Measurements from ENCODE around the gene INTS1. TPM values are rescaled to one million over a fixed set of nuclear protein-coding genes. Genes with fewer than 3 reads are reported as not detected.

Gene INTS1
- total RNA-seq, 1 donor from 2014 or later: 109 TPM

DNA sequence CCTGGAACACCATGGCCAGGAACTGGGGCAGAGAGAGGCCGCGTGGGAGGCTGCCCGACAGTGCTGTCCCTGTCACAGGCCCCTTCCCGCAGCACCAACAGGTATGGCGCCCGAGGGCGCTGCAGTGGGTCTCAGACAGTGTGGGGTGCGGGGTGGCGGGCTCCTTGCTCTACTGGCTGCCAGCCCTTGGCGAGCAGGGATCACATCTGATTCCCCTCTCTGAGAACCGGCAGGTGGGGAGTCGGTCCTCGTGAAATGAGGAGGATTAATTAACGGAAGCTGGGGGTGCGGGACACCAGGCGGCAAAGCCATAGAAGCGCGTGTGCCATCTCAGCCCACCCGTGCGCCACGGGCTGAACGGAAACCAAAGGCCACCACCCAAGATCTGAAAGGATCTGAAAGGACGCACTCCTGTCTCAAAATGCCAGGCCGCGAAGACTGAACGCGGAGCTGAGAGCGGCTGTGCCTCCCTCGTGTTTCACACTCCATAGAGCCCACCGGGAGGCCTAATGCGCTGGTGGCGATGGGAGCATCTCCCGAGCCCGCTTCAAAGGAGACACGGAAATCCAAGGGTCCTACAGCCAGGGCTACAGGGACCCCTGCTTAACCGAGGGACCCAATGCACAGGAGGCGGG is 6.8 kb downstream of the INTS1 start:
- H3K4me1 Mint-ChIP-seq (ENCODE audit: unreplicated experiment): peaks cover 4% of the 10 kb centered on the region
- peak overlapping the region; percentile 67 for H3K4me3 Mint-ChIP-seq (ENCODE audit: unreplicated experiment)
- no peak for DNase-seq (ENCODE audit: low spot score)
- no peak overlapping the region for H3K27ac Mint-ChIP-seq (ENCODE audit: unreplicated experiment)
- TF ChIP-seq, protein P1, sequence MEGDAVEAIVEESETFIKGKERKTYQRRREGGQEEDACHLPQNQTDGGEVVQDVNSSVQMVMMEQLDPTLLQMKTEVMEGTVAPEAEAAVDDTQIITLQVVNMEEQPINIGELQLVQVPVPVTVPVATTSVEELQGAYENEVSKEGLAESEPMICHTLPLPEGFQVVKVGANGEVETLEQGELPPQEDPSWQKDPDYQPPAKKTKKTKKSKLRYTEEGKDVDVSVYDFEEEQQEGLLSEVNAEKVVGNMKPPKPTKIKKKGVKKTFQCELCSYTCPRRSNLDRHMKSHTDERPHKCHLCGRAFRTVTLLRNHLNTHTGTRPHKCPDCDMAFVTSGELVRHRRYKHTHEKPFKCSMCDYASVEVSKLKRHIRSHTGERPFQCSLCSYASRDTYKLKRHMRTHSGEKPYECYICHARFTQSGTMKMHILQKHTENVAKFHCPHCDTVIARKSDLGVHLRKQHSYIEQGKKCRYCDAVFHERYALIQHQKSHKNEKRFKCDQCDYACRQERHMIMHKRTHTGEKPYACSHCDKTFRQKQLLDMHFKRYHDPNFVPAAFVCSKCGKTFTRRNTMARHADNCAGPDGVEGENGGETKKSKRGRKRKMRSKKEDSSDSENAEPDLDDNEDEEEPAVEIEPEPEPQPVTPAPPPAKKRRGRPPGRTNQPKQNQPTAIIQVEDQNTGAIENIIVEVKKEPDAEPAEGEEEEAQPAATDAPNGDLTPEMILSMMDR (IDR thresholded peaks at IDR 0.05; ENCODE audit: unreplicated experiment): no peak
- H3K36me3 Mint-ChIP-seq (ENCODE audit: low read depth, unreplicated experiment): peaks cover 17% of the 10 kb centered on the region
- no peaks in the 10 kb centered on the region for H3K9me3 Mint-ChIP-seq (ENCODE audit: unreplicated experiment)
- peaks cover 8% of the 10 kb centered on the region for H3K27me3 Mint-ChIP-seq (ENCODE audit: unreplicated experiment)

DNA sequence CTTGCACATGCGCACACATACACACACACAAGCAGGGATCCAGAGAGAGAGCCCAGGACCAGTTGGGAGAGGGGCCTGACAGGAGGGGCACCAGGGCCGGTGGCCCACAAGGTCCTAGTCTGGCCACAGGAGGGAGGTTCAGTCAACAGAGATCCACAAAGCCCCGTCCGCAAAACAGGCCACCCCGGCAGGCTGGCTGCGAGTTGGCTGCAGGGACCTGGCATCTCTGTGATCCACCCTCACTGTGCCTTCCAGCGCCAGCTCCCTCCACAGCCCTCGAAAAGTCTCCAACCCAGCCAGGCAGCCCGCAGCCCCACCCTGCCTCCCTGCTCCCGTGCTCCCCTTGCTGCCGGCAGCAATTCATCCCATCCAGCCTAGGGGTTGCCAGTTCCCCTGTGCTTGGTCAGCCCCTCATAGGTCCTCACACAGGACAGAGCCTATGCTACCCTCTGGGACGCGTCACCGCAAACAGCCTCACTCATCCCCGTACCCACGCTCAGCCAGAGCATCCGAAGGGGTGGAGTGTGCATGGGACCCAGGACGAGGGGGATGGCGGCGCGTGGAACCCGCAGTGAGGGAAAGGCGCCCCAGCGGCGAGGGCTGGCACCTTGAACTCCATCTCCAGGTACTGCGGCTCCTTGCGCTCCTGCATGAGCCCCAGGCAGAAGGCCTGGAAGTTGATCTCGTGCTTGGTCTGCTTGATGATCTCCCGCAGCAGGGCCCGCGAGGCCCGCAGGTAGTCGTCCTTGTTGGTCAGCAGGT is 7.5 kb downstream of the INTS1 start:
- Mint-ChIP-seq H3K9me3 (ENCODE audit: unreplicated experiment) (no peaks in the 10 kb centered on the region), H3K27me3 (ENCODE audit: unreplicated experiment) (peaks cover 8% of the 10 kb centered on the region), H3K27ac (ENCODE audit: unreplicated experiment) (no peak overlapping the region), H3K36me3 (ENCODE audit: low read depth, unreplicated experiment) (peaks cover 18% of the 10 kb centered on the region), H3K4me1 (ENCODE audit: unreplicated experiment) (no peaks in the 10 kb centered on the region), H3K4me3 (ENCODE audit: unreplicated experiment) (peak overlapping the region; percentile 67)
- TF ChIP-seq, protein P1 (IDR thresholded peaks at IDR 0.05; ENCODE audit: unreplicated experiment): no peak
- DNase-seq (ENCODE audit: low spot score): no peak

DNA sequence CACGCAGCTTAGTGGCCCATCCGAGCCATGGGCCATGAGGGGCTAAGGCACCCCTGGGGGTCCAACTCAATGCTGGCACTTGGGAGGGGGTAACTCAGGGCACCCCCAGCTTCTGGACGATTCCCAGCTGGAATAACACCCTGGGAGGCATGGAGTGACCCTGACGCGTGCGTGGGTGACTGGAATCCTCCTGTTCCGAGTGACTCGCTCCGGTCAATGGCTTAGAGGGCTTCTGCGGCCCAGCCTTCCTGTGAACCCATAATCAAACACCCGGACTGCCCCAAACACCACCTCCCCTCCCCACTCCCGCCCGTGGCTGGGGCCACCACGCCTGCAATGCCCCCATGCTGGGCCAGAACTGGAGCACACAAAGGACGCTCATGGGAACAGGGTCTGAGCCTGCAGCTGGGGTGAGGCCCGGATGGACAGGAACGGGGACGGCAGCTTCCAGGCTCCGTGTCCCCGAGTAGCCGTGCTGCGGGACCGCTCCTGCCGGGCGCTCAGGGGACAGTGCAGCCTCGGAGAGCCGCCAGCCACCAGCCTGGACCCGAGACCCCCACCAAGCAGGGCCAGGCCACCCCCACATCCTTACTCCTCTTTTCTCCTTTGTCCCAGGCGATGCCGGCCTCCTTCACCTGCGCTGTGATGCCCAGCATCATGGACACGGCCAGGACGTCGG is 8.5 kb downstream of the INTS1 start:
- Mint-ChIP-seq H3K36me3 (ENCODE audit: low read depth, unreplicated experiment) (peaks cover 25% of the 10 kb centered on the region), H3K9me3 (ENCODE audit: unreplicated experiment) (no peaks in the 10 kb centered on the region), H3K4me3 (ENCODE audit: unreplicated experiment) (no peak overlapping the region), H3K4me1 (ENCODE audit: unreplicated experiment) (no peaks in the 10 kb centered on the region), H3K27ac (ENCODE audit: unreplicated experiment) (no peak overlapping the region), H3K27me3 (ENCODE audit: unreplicated experiment) (peaks cover 14% of the 10 kb centered on the region)
- DNase-seq (ENCODE audit: low spot score): no peak
- TF ChIP-seq, protein P1 (IDR thresholded peaks at IDR 0.05; ENCODE audit: unreplicated experiment): no peak

DNA sequence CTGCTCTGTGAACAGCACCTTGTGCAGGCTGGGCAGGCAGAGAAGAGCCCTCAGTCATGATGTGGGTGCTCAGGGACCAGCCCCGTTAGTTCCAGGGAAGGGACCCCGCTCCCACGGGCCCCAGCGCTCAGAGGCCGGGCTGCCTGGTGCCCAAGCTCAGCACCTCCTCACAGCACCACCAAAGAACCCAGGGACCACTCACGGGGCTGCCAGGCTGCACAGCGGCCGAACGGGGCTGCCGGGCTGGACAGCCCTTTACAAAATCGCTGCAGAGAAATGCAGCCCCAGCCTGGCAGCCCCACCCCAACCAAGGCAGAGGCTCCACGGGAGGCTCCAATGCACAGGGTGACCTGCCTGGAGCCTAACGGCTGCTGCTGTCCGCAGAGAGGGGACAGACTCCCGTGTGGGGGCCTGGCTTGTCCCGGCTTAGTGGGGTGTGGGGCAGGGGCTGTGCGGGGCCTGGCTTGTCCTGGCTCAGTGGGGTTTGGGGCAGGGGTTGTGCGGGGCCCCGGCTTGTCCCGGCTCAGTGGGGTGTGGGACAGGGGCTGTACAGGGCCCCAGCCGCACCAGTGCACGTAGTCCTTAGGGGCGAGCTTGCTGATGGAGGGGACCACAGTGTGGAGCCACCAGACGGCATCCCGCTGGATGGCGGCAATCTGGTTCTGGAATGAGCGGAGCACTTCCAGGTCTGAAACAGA is 9.2 kb downstream of the INTS1 start:
- Mint-ChIP-seq H3K36me3 (ENCODE audit: low read depth, unreplicated experiment) (peaks cover 28% of the 10 kb centered on the region), H3K9me3 (ENCODE audit: unreplicated experiment) (no peaks in the 10 kb centered on the region), H3K27ac (ENCODE audit: unreplicated experiment) (no peak overlapping the region), H3K4me3 (ENCODE audit: unreplicated experiment) (no peak overlapping the region), H3K4me1 (ENCODE audit: unreplicated experiment) (no peaks in the 10 kb centered on the region), H3K27me3 (ENCODE audit: unreplicated experiment) (peaks cover 14% of the 10 kb centered on the region)
- no peak for DNase-seq (ENCODE audit: low spot score)
- TF ChIP-seq, protein P1 (IDR thresholded peaks at IDR 0.05; ENCODE audit: unreplicated experiment): no peak

Measured in endothelial cell (in vitro differentiated cells).